WTC11 (cell line): ENCODE data around the gene CRIP2. TPM values are rescaled to one million over a fixed set of nuclear protein-coding genes. Genes with fewer than 3 reads are reported as not detected.
A peak's percentile ranks its signal among the peaks of the same experiment; 100 is the strongest.

Experiments used
- ATAC-seq: fragments of 200-7000 bp; cut with Tn5 transposase; 2 replicates; pipeline ENCODE4 v1.10.0; 2021; ENCODE audit warnings: mild to moderate bottlenecking, moderate library complexity
- CTCF ChIA-PET: fragments of 300-600 bp; sonication (Branson Sonifier 250); formaldehyde crosslinking; loops from one replicate; lab custom pipeline; 2021; ENCODE audit warnings: antibody characterized with exemption; lab: Charles Lee
- POLR2A ChIA-PET: fragments of 350-600 bp; sonication (Branson Sonifier 250); formaldehyde crosslinking; loops from one replicate; lab custom pipeline; 2021; ENCODE audit warnings: antibody characterized with exemption; lab: Charles Lee
- DNase-seq: peaks from one replicate; pipeline ENCODE4 v3.0.0; 2021; ENCODE audit warnings: low spot score
- H3K27ac Mint-ChIP-seq: 2 replicates; pipeline ENCODE4 v1.8.0; 2021; ENCODE audit warnings: mixed read lengths
- H3K27me3 Mint-ChIP-seq: 2 replicates; pipeline ENCODE4 v1.8.0; 2021; ENCODE audit warnings: low read depth, mild to moderate bottlenecking, moderate library complexity, mixed read lengths
- H3K36me3 Mint-ChIP-seq: 2 replicates; pipeline ENCODE4 v1.8.0; 2021; ENCODE audit warnings: mixed read lengths
- H3K4me1 Mint-ChIP-seq: 2 replicates; pipeline ENCODE4 v1.8.0; 2022; ENCODE audit warnings: mixed read lengths
- H3K4me3 Mint-ChIP-seq: 2 replicates; pipeline ENCODE4 v1.8.0; 2021; ENCODE audit warnings: mild to moderate bottlenecking, moderate library complexity, mixed read lengths
- H3K9me3 Mint-ChIP-seq: 2 replicates; pipeline ENCODE4 v1.8.0; 2021; ENCODE audit warnings: mixed read lengths
- ATF2 ChIP-seq: sonication (generic); formaldehyde crosslinking; IDR thresholded peaks from 2 replicates; pipeline ENCODE4 v1.8.1; 2022; ENCODE audit warnings: low read depth, missing genetic modification reagents, borderline replicate concordance
- E2F5 ChIP-seq: sonication (generic); formaldehyde crosslinking; IDR thresholded peaks from 2 replicates; pipeline ENCODE4 v1.8.1; 2022; ENCODE audit warnings: mild to moderate bottlenecking, moderate library complexity, missing genetic modification reagents
- ERG ChIP-seq: fragments of 250-450 bp; sonication (Bioruptor Pico); IDR thresholded peaks from 2 replicates; pipeline ENCODE4 v1.8.0; 2021; ENCODE audit warnings: mild to moderate bottlenecking
- ESRRA ChIP-seq: sonication (generic); formaldehyde crosslinking; IDR thresholded peaks from 2 replicates; pipeline ENCODE4 v1.8.1; 2022; ENCODE audit warnings: mild to moderate bottlenecking, missing genetic modification reagents, borderline replicate concordance
- ETV6 ChIP-seq: sonication (generic); formaldehyde crosslinking; IDR thresholded peaks from 2 replicates; pipeline ENCODE4 v1.8.1; 2022; ENCODE audit warnings: mild to moderate bottlenecking, missing genetic modification reagents
- FOXJ3 ChIP-seq: sonication (generic); formaldehyde crosslinking; IDR thresholded peaks from 2 replicates; pipeline ENCODE4 v1.9.0; 2021; ENCODE audit warnings: missing genetic modification reagents, mild to moderate bottlenecking, borderline replicate concordance
- GTF2I ChIP-seq: fragments of 250-450 bp; sonication (Bioruptor Pico); conservative IDR thresholded peaks from 2 replicates; pipeline ENCODE4 v1.4.0; 2021; ENCODE audit warnings: mild to moderate bottlenecking
- HMGA2 ChIP-seq: fragments of 250-450 bp; sonication (Bioruptor Pico); IDR thresholded peaks from 2 replicates; pipeline ENCODE4 v1.4.0; 2021; ENCODE audit warnings: mild to moderate bottlenecking, moderate library complexity
- IRF1 ChIP-seq: sonication (generic); formaldehyde crosslinking; IDR thresholded peaks from 2 replicates; pipeline ENCODE4 v1.8.0; 2023; ENCODE audit warnings: missing genetic modification reagents
- MAX ChIP-seq: sonication (generic); formaldehyde crosslinking; IDR thresholded peaks from 2 replicates; pipeline ENCODE4 v1.8.0; 2022; ENCODE audit warnings: mild to moderate bottlenecking, missing genetic modification reagents
- MXD4 ChIP-seq: fragments of 250-450 bp; sonication (Bioruptor Pico); IDR thresholded peaks from 2 replicates; pipeline ENCODE4 v1.8.0; 2021; ENCODE audit warnings: mild to moderate bottlenecking, moderate library complexity, borderline replicate concordance
- MYBL2 ChIP-seq: sonication (generic); formaldehyde crosslinking; IDR thresholded peaks from 2 replicates; pipeline ENCODE4 v1.8.1; 2023; ENCODE audit warnings: mild to moderate bottlenecking, moderate library complexity, missing genetic modification reagents
- NR1H2 ChIP-seq: sonication (generic); formaldehyde crosslinking; IDR thresholded peaks from 2 replicates; pipeline ENCODE4 v1.9.0; 2021; ENCODE audit warnings: mild to moderate bottlenecking, moderate library complexity, missing genetic modification reagents
- NR3C1 ChIP-seq: sonication (generic); formaldehyde crosslinking; conservative IDR thresholded peaks from 2 replicates; pipeline ENCODE4 v1.8.1; 2023; ENCODE audit warnings: low read depth, mild to moderate bottlenecking, missing genetic modification reagents
- OVOL2 ChIP-seq: fragments of 250-450 bp; sonication (Bioruptor Pico); IDR thresholded peaks from 2 replicates; pipeline ENCODE4 v1.9.0; 2021; ENCODE audit warnings: mild to moderate bottlenecking, borderline replicate concordance
- PRRX2 ChIP-seq: fragments of 250-450 bp; sonication (Bioruptor Pico); IDR thresholded peaks from 2 replicates; pipeline ENCODE4 v1.8.0; 2021; ENCODE audit warnings: mild to moderate bottlenecking
- RELA ChIP-seq: sonication (generic); formaldehyde crosslinking; IDR thresholded peaks from 2 replicates; pipeline ENCODE4 v1.8.1; 2022; ENCODE audit warnings: missing genetic modification reagents, mild to moderate bottlenecking, borderline replicate concordance
- SP1 ChIP-seq: sonication (generic); formaldehyde crosslinking; conservative IDR thresholded peaks from 2 replicates; pipeline ENCODE4 v1.8.1; 2022; ENCODE audit warnings: missing genetic modification reagents
- TCF7 ChIP-seq: sonication (generic); formaldehyde crosslinking; IDR thresholded peaks from 2 replicates; pipeline ENCODE4 v1.8.0; 2022; ENCODE audit warnings: mild to moderate bottlenecking, low read depth, missing genetic modification reagents, moderate library complexity
- TEAD4 ChIP-seq: sonication (generic); formaldehyde crosslinking; IDR thresholded peaks from 2 replicates; pipeline ENCODE4 v1.8.0; 2022; ENCODE audit warnings: mild to moderate bottlenecking, missing genetic modification reagents
- TP53 ChIP-seq: sonication (generic); formaldehyde crosslinking; IDR thresholded peaks from 2 replicates; pipeline ENCODE4 v1.8.1; 2023; ENCODE audit warnings: mild to moderate bottlenecking, missing genetic modification reagents
- ZBTB21 ChIP-seq: sonication (generic); formaldehyde crosslinking; IDR thresholded peaks from 2 replicates; pipeline ENCODE4 v1.8.1; 2023; ENCODE audit warnings: mild to moderate bottlenecking, missing genetic modification reagents, borderline replicate concordance
- ZNF219 ChIP-seq: sonication (generic); formaldehyde crosslinking; IDR thresholded peaks from 2 replicates; pipeline ENCODE4 v1.8.0; 2023; ENCODE audit warnings: missing genetic modification reagents, mild to moderate bottlenecking, borderline replicate concordance
- ZNF263 ChIP-seq: sonication (generic); formaldehyde crosslinking; IDR thresholded peaks from 2 replicates; pipeline ENCODE4 v1.8.1; 2022; ENCODE audit warnings: low read depth, mild to moderate bottlenecking, moderate library complexity, missing genetic modification reagents
- ZNF671 ChIP-seq: fragments of 250-450 bp; sonication (Bioruptor Pico); IDR thresholded peaks from 2 replicates; pipeline ENCODE4 v1.8.0; 2021; ENCODE audit warnings: mild to moderate bottlenecking
- ZSCAN18 ChIP-seq: fragments of 250-450 bp; sonication (Bioruptor Pico); IDR thresholded peaks from 2 replicates; pipeline ENCODE4 v2.1.2; 2022; ENCODE audit warnings: mild to moderate bottlenecking, moderate library complexity
- total RNA-seq: library from RNA; stranded (reverse); gene quantifications from 3 replicates; pipeline ENCODE4 v1.2.3, GENCODE V29; 2021

The CRIP2 gene
- total RNA-seq, 1 experiment from 2014 or later: 5.4 TPM

- ATAC-seq (no peak), DNase-seq (no peak)
- H3K9me3 Mint-ChIP-seq: no peaks in the 10 kb centered on the region
- no peak overlapping the region for H3K27ac Mint-ChIP-seq
- ChIA-PET POLR2A (no interaction called here), CTCF (interaction anchor here (1.5 to 3.4 kb wide), 5 partner anchors 7 to 118 kb away, joined by 4 to 93 read pairs (median 49); no protein-coding TSS in a partner anchor)
- peak overlapping the region; percentile 25 for H3K4me3 Mint-ChIP-seq
- H3K27me3 Mint-ChIP-seq: peaks cover 58% of the 10 kb centered on the region
- no peaks in the 10 kb centered on the region for H3K36me3 Mint-ChIP-seq
- H3K4me1 Mint-ChIP-seq: peaks cover 4% of the 10 kb centered on the region
- TF ChIP-seq TEAD4 (CRISPR knock-in tag) (no peak), E2F5 (CRISPR knock-in tag) (no peak), ZNF219 (CRISPR knock-in tag) (no peak), ERG (CRISPR knock-in tag) (no peak), MYBL2 (no peak), IRF1 (CRISPR knock-in tag) (no peak), ETV6 (CRISPR knock-in tag) (no peak), NR1H2 (no peak), MXD4 (CRISPR knock-in tag) (no peak), TP53 (CRISPR knock-in tag) (no peak), RELA (no peak)
These were observed 13.6 kb downstream of the CRIP2 start for GRCh38 chr14:105487986-105488777.

- Mint-ChIP-seq H3K27ac (no peak overlapping the region), H3K27me3 (peaks cover 56% of the 10 kb centered on the region), H3K4me1 (peaks cover 4% of the 10 kb centered on the region), H3K9me3 (no peaks in the 10 kb centered on the region), H3K4me3 (peak overlapping the region; percentile 59), H3K36me3 (no peaks in the 10 kb centered on the region)
- DNase-seq (no peak), ATAC-seq (no peak)
- ChIA-PET POLR2A (interaction anchor here (0.6 to 1.7 kb wide), 2 partner anchors 8 to 118 kb away, joined by 5 to 10 read pairs; no protein-coding TSS in a partner anchor), CTCF (interaction anchor here (1.0 to 3.4 kb wide), 20 partner anchors 7 to 307 kb away, joined by 3 to 93 read pairs (median 9); no protein-coding TSS in a partner anchor)
- TF ChIP-seq TCF7 (CRISPR knock-in tag): no peak
- no peak for TF ChIP-seq NR3C1 (CRISPR knock-in tag)
- TF ChIP-seq GTF2I (CRISPR knock-in tag): no peak
- TF ChIP-seq ERG (CRISPR knock-in tag): no peak
- no peak for TF ChIP-seq ZSCAN18 (CRISPR knock-in tag)
- TF ChIP-seq RELA: no peak
- TF ChIP-seq ZNF671 (CRISPR knock-in tag): no peak
- no peak for TF ChIP-seq SP1 (CRISPR knock-in tag)
- TF ChIP-seq PRRX2: no peak
- TF ChIP-seq ATF2 (CRISPR knock-in tag): no peak
- no peak for TF ChIP-seq ZBTB21 (CRISPR knock-in tag)
- no peak for TF ChIP-seq FOXJ3
- TF ChIP-seq HMGA2 (CRISPR knock-in tag): no peak
- TF ChIP-seq ESRRA (CRISPR knock-in tag): no peak
- no peak for TF ChIP-seq MAX (CRISPR knock-in tag)
- TF ChIP-seq OVOL2: no peak
- TF ChIP-seq ZNF263 (CRISPR knock-in tag): no peak
These were observed 14.3 kb downstream of the CRIP2 start for GRCh38 chr14:105488781-105489541.
